SK-N-SH treated with all-trans-retinoic acid at 6 μM for 48 hours (cell line): ENCODE results near the gene FREM2.

Experiments
- ATAC-seq: fragments of 200-7000 bp; cut with Tn5 transposase; 3 replicates; pipeline ENCODE4 v1.9.1; 2020; ENCODE audit warnings: mild to moderate bottlenecking, moderate library complexity
- ARNTL ChIP-seq: fragments of 450-650 bp; formaldehyde crosslinking; IDR thresholded peaks from 2 replicates; pipeline ENCODE4 v1.5.0; 2020; ENCODE audit warnings: low read depth, mild to moderate bottlenecking, moderate library complexity, borderline replicate concordance
- BACH2 ChIP-seq: fragments of 250-450 bp; sonication (Bioruptor Pico); IDR thresholded peaks from 2 replicates; pipeline ENCODE4 v1.9.0; 2021; ENCODE audit warnings: mild to moderate bottlenecking, borderline replicate concordance
- CSDC2 ChIP-seq: fragments of 250-450 bp; sonication (Bioruptor Pico); IDR thresholded peaks from 2 replicates; pipeline ENCODE4 v1.5.0; 2020; ENCODE audit warnings: mild to moderate bottlenecking, moderate library complexity
- ESRRG ChIP-seq: fragments of 250-450 bp; sonication (Bioruptor Pico); IDR thresholded peaks from 2 replicates; pipeline ENCODE4 v1.6.1; 2021; ENCODE audit warnings: mild to moderate bottlenecking
- GLIS3 ChIP-seq: fragments of 250-450 bp; sonication (Bioruptor Pico); IDR thresholded peaks from 2 replicates; pipeline ENCODE4 v1.5.0; 2020; ENCODE audit warnings: mild to moderate bottlenecking, moderate library complexity
- OSR1 ChIP-seq: fragments of 250-450 bp; sonication (Bioruptor Pico); IDR thresholded peaks from 2 replicates; pipeline ENCODE4 v1.8.0; 2022; ENCODE audit warnings: moderate library complexity, mild to moderate bottlenecking, inconsistent platforms
- PPARA ChIP-seq: fragments of 250-450 bp; sonication (Bioruptor Pico); IDR thresholded peaks from 2 replicates; pipeline ENCODE4 v1.5.0; 2020; ENCODE audit warnings: mild to moderate bottlenecking, borderline replicate concordance
- RARB ChIP-seq: fragments of 250-450 bp; sonication (Bioruptor Pico); IDR thresholded peaks from 2 replicates; pipeline ENCODE4 v1.8.0; 2021; ENCODE audit warnings: mild to moderate bottlenecking, moderate library complexity
- SNAI2 ChIP-seq: fragments of 250-450 bp; sonication (Bioruptor Pico); IDR thresholded peaks from 2 replicates; pipeline ENCODE4 v1.5.0; 2020; ENCODE audit warnings: mild to moderate bottlenecking, moderate library complexity
- TCF4 ChIP-seq: fragments of 250-450 bp; sonication (Bioruptor Pico); IDR thresholded peaks from 2 replicates; pipeline ENCODE4 v1.8.0; 2021; ENCODE audit warnings: mild to moderate bottlenecking, moderate library complexity, borderline replicate concordance
- TOX ChIP-seq: fragments of 250-450 bp; sonication (Bioruptor Pico); IDR thresholded peaks from 2 replicates; pipeline ENCODE4 v1.8.0; 2021; ENCODE audit warnings: mild to moderate bottlenecking, moderate library complexity, borderline replicate concordance
- ZC3H10 ChIP-seq: fragments of 250-450 bp; sonication (Bioruptor Pico); IDR thresholded peaks from 2 replicates; pipeline ENCODE4 v1.5.1; 2021; ENCODE audit warnings: mild to moderate bottlenecking, moderate library complexity
- ZFP3 ChIP-seq: fragments of 250-450 bp; sonication (Bioruptor Pico); IDR thresholded peaks from 2 replicates; pipeline ENCODE4 v1.5.0; 2020; ENCODE audit warnings: mild to moderate bottlenecking, moderate library complexity
- ZFP30 ChIP-seq: fragments of 450-650 bp; formaldehyde crosslinking; IDR thresholded peaks from 2 replicates; pipeline ENCODE4 v1.5.0; 2022; ENCODE audit warnings: mild to moderate bottlenecking, moderate library complexity
- ZNF565 ChIP-seq: fragments of 450-650 bp; formaldehyde crosslinking; conservative IDR thresholded peaks from 2 replicates; pipeline ENCODE4 v1.5.0; 2020; ENCODE audit warnings: low read depth, mild to moderate bottlenecking, moderate library complexity
- ZNF70 ChIP-seq: fragments of 450-650 bp; formaldehyde crosslinking; IDR thresholded peaks from 2 replicates; pipeline ENCODE4 v1.5.0; 2020; ENCODE audit warnings: mild to moderate bottlenecking, moderate library complexity
- ZNF8 ChIP-seq: fragments of 450-650 bp; formaldehyde crosslinking; IDR thresholded peaks from 2 replicates; pipeline ENCODE4 v1.5.0; 2020; ENCODE audit warnings: mild to moderate bottlenecking, moderate library complexity
- TF ChIP-seq, protein P1 (sequence below): fragments of 250-450 bp; sonication (Bioruptor Pico); IDR thresholded peaks from 2 replicates; pipeline ENCODE4 v1.5.1; 2020; ENCODE audit warnings: low read depth, mild to moderate bottlenecking, moderate library complexity
- TF ChIP-seq, protein P2 (sequence below): fragments of 250-450 bp; sonication (Bioruptor Pico); IDR thresholded peaks from 2 replicates; pipeline ENCODE4 v1.8.0; 2021; ENCODE audit warnings: low read depth, mild to moderate bottlenecking, moderate library complexity, borderline replicate concordance
- TF ChIP-seq, protein P3 (sequence below): fragments of 250-450 bp; sonication (Bioruptor Pico); IDR thresholded peaks from 2 replicates; pipeline ENCODE4 v1.5.0; 2020; ENCODE audit warnings: mild to moderate bottlenecking, moderate library complexity
- TF ChIP-seq, protein P4 (sequence below): fragments of 250-450 bp; sonication (Bioruptor Pico); IDR thresholded peaks from 2 replicates; pipeline ENCODE4 v1.5.1; 2021; ENCODE audit warnings: mild to moderate bottlenecking, moderate library complexity

FREM2 gene

DNA sequence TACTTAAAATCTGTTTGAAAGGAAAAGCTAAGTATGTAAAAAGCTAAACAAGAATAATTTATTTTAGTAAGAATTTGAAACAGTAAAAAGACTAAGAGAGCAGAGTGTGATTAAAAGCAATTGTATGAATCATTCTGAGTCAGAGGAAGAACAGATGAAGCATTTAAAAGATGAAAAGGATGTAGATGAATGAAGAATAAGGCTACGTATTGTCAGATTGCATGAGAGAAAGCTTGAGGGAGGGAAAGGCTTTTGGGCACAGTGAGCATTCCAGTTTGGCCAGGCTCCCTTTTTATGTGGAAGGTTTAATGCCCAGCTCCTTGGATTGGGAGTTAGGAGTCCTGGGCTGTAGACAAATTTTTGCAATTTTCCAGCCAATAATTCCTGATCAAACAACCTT is 117.7 kb downstream of the FREM2 start (continued):
- no peak for TF ChIP-seq SNAI2 (CRISPR knock-in tag)
- TF ChIP-seq ESRRG (CRISPR knock-in tag) = no peak
- no peak for TF ChIP-seq OSR1 (CRISPR knock-in tag)
- no peak for TF ChIP-seq ZNF70 (CRISPR knock-in tag)
- TF ChIP-seq, protein P1, sequence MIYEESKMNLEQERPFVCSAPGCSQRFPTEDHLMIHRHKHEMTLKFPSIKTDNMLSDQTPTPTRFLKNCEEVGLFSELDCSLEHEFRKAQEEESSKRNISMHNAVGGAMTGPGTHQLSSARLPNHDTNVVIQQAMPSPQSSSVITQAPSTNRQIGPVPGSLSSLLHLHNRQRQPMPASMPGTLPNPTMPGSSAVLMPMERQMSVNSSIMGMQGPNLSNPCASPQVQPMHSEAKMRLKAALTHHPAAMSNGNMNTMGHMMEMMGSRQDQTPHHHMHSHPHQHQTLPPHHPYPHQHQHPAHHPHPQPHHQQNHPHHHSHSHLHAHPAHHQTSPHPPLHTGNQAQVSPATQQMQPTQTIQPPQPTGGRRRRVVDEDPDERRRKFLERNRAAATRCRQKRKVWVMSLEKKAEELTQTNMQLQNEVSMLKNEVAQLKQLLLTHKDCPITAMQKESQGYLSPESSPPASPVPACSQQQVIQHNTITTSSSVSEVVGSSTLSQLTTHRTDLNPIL (CRISPR knock-in tag) = no peak
- no peak for TF ChIP-seq PPARA (CRISPR knock-in tag)
- no peak for TF ChIP-seq ZNF565 (CRISPR knock-in tag)
- no peak for TF ChIP-seq TOX
- no peak for TF ChIP-seq CSDC2
- no peak for TF ChIP-seq ARNTL
- TF ChIP-seq BACH2 = no peak
- no peak for TF ChIP-seq TCF4 (CRISPR knock-in tag)
- TF ChIP-seq, protein P2, sequence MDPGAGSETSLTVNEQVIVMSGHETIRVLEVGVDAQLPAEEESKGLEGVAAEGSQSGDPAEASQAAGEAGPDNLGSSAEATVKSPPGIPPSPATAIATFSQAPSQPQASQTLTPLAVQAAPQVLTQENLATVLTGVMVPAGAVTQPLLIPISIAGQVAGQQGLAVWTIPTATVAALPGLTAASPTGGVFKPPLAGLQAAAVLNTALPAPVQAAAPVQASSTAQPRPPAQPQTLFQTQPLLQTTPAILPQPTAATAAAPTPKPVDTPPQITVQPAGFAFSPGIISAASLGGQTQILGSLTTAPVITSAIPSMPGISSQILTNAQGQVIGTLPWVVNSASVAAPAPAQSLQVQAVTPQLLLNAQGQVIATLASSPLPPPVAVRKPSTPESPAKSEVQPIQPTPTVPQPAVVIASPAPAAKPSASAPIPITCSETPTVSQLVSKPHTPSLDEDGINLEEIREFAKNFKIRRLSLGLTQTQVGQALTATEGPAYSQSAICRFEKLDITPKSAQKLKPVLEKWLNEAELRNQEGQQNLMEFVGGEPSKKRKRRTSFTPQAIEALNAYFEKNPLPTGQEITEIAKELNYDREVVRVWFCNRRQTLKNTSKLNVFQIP (CRISPR knock-in tag) = no peak
- TF ChIP-seq, all 23 proteins: peak for 0

DNA sequence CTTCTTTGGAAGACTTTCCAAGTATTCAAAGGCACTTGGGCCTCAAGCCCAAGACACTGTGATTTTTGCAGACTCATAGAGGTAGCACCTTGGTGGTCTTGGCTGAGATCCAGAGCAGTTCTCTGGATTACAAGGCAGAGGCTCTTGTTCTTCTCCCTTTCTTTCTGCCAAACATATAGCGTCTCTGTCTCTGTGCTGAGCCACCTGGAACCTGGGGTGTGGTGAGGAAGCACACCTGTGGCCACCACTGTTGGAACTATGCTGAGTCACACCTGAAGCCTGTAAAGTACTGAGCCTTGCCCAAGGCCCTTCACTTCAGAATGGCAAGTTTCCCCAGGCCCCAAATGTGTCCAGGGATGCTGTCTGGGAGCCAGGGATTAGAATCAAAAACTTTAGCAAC is 127.5 kb downstream of the FREM2 start:
- ATAC-seq = no peak

DNA sequence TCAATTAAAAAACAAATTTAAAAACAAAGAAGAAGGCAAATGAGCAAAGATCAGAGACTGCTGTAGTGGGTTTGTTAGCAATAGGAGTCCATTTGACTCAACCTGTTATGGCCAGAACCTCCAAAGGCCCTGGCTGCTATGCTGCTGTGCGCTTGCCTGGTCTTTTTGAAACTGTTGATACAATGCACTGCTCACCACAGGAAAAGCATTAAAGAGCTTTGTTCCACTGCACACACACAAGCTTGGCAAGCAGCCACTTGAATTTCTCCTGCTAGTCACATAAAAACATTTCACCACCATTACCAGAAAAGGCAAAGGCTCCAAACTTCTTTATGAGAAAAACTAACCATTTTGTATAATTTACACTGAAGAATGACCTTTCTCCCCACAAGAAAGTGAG is 132.2 kb downstream of the FREM2 start:
- no peak for ATAC-seq
- TF ChIP-seq ZNF70 (CRISPR knock-in tag) (no peak), ZNF8 (no peak), ARNTL (no peak), CSDC2 (no peak), OSR1 (CRISPR knock-in tag) (no peak), TCF4 (CRISPR knock-in tag) (no peak), ZFP30 (CRISPR knock-in tag) (no peak), SNAI2 (CRISPR knock-in tag) (no peak), ZC3H10 (CRISPR knock-in tag) (no peak), RARB (CRISPR knock-in tag) (no peak)
- TF ChIP-seq, protein P1 (CRISPR knock-in tag) = no peak

More for the DNA sequence above, 127.5 kb downstream of the FREM2 start:
- TF ChIP-seq, protein P1 (CRISPR knock-in tag) = no peak
- TF ChIP-seq, protein P3, sequence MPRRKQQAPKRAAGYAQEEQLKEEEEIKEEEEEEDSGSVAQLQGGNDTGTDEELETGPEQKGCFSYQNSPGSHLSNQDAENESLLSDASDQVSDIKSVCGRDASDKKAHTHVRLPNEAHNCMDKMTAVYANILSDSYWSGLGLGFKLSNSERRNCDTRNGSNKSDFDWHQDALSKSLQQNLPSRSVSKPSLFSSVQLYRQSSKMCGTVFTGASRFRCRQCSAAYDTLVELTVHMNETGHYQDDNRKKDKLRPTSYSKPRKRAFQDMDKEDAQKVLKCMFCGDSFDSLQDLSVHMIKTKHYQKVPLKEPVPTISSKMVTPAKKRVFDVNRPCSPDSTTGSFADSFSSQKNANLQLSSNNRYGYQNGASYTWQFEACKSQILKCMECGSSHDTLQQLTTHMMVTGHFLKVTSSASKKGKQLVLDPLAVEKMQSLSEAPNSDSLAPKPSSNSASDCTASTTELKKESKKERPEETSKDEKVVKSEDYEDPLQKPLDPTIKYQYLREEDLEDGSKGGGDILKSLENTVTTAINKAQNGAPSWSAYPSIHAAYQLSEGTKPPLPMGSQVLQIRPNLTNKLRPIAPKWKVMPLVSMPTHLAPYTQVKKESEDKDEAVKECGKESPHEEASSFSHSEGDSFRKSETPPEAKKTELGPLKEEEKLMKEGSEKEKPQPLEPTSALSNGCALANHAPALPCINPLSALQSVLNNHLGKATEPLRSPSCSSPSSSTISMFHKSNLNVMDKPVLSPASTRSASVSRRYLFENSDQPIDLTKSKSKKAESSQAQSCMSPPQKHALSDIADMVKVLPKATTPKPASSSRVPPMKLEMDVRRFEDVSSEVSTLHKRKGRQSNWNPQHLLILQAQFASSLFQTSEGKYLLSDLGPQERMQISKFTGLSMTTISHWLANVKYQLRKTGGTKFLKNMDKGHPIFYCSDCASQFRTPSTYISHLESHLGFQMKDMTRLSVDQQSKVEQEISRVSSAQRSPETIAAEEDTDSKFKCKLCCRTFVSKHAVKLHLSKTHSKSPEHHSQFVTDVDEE (CRISPR knock-in tag) = no peak
- no peak for TF ChIP-seq GLIS3 (CRISPR knock-in tag)

DNA sequence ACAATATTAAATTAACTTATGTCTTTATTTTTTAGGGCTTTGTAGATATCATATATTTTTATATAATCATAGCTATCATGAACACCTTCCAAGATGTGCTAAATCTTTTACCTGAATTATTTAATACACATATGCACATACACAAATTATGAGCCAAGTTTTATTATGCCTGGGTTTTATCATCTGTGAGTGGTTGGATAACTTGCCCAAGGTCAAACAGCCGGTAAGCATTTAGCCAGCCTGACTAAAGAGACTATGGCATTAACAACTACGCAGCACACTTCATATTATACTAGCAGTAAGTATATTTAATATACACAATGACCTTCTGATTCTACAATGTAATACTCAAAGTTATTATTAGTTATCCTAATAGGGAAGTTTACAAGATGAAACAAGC is 132.7 kb downstream of the FREM2 start:
- ATAC-seq = no peak
- TF ChIP-seq ARNTL (no peak), ZNF8 (no peak), GLIS3 (CRISPR knock-in tag) (no peak), TCF4 (CRISPR knock-in tag) (no peak), ZNF70 (CRISPR knock-in tag) (no peak), CSDC2 (no peak), TOX (no peak), ZFP3 (CRISPR knock-in tag) (no peak), ESRRG (CRISPR knock-in tag) (no peak), ZNF565 (CRISPR knock-in tag) (no peak), SNAI2 (CRISPR knock-in tag) (no peak), OSR1 (CRISPR knock-in tag) (no peak)
- TF ChIP-seq, protein P1 (CRISPR knock-in tag) = no peak
- TF ChIP-seq, protein P2 (CRISPR knock-in tag) = no peak
- TF ChIP-seq, protein P4, sequence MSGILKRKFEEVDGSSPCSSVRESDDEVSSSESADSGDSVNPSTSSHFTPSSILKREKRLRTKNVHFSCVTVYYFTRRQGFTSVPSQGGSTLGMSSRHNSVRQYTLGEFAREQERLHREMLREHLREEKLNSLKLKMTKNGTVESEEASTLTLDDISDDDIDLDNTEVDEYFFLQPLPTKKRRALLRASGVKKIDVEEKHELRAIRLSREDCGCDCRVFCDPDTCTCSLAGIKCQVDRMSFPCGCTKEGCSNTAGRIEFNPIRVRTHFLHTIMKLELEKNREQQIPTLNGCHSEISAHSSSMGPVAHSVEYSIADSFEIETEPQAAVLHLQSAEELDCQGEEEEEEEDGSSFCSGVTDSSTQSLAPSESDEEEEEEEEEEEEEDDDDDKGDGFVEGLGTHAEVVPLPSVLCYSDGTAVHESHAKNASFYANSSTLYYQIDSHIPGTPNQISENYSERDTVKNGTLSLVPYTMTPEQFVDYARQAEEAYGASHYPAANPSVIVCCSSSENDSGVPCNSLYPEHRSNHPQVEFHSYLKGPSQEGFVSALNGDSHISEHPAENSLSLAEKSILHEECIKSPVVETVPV = no peak
